Endothelial cell (in vitro differentiated cells): ENCODE measurements around the gene SCFD2. TPM values are rescaled to one million over a fixed set of nuclear protein-coding genes. Genes with fewer than 3 reads are reported as not detected.
"Not testable (repeated sequence)": the region's sequence is repeated elsewhere in the genome, so short reads cannot be mapped to it uniquely, and the experiment has no call there.

Experiments used
- DNase-seq: peaks from one replicate; pipeline ENCODE4 v3.0.0; 2021; ENCODE audit warnings: low spot score
- H3K27ac Mint-ChIP-seq: one replicate; pipeline ENCODE4 v1.8.0; 2021; ENCODE audit warnings: mixed read lengths, inconsistent platforms; ENCODE audit not compliant: unreplicated experiment
- H3K27me3 Mint-ChIP-seq: one replicate; pipeline ENCODE4 v1.8.0; 2021; ENCODE audit warnings: mild to moderate bottlenecking, moderate library complexity, mixed read lengths, inconsistent platforms; ENCODE audit not compliant: unreplicated experiment
- H3K36me3 Mint-ChIP-seq: one replicate; pipeline ENCODE4 v1.8.0; 2021; ENCODE audit warnings: mild to moderate bottlenecking, low read depth, mixed read lengths, inconsistent platforms; ENCODE audit not compliant: unreplicated experiment
- H3K4me1 Mint-ChIP-seq: one replicate; pipeline ENCODE4 v1.8.0; 2021; ENCODE audit warnings: mild to moderate bottlenecking, mixed read lengths, inconsistent platforms; ENCODE audit not compliant: unreplicated experiment
- H3K4me3 Mint-ChIP-seq: one replicate; pipeline ENCODE4 v1.8.0; 2021; ENCODE audit warnings: mild to moderate bottlenecking, mixed read lengths, inconsistent platforms; ENCODE audit not compliant: unreplicated experiment
- H3K9me3 Mint-ChIP-seq: one replicate; pipeline ENCODE4 v1.8.0; 2021; ENCODE audit warnings: mixed read lengths, inconsistent platforms; ENCODE audit not compliant: unreplicated experiment
- total RNA-seq: library from RNA; stranded (reverse); fragmentation: NEBNext Ultra II Directional; extraction: Animal tissue kit (Norgen Biotek cat#: 25700); gene quantifications from one replicate; pipeline ENCODE4 v1.2.1, GENCODE V29; 2021; ENCODE audit not compliant: unreplicated experiment
- TF ChIP-seq, protein P1 (sequence below): fragments of 200-600 bp; sonication (generic); IDR thresholded peaks from one replicate; pipeline ENCODE4 v1.5.0; 2021; ENCODE audit warnings: antibody characterized with exemption; ENCODE audit not compliant: unreplicated experiment

Gene SCFD2
- total RNA-seq, 1 donor from 2014 or later, result 13.6 TPM

DNA sequence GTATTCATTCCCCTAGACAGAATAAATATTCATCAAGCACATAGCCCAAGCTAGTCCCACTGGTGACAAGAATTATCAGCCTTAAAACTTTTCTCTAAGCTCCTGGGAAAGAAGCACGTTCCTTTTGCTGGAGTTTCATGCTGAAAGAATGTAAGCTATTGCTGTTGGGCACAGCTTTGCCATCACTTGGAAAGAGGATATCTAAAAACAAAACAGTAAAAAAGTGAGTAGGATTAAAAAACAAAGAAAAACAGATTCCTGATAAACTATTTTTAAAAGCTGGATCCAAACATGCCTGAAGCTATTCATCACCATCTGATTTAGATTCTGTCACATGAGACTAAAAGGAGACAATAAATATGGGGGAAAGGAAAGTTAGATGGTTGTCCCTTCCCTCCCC lies 176.8 kb downstream of the SCFD2 start:
- no peak overlapping the region for H3K4me3 Mint-ChIP-seq
- DNase-seq, result no peak
- no peaks in the 10 kb centered on the region for H3K27me3 Mint-ChIP-seq
- no peak overlapping the region for H3K27ac Mint-ChIP-seq
- no peaks in the 10 kb centered on the region for H3K4me1 Mint-ChIP-seq
- TF ChIP-seq, protein P1, sequence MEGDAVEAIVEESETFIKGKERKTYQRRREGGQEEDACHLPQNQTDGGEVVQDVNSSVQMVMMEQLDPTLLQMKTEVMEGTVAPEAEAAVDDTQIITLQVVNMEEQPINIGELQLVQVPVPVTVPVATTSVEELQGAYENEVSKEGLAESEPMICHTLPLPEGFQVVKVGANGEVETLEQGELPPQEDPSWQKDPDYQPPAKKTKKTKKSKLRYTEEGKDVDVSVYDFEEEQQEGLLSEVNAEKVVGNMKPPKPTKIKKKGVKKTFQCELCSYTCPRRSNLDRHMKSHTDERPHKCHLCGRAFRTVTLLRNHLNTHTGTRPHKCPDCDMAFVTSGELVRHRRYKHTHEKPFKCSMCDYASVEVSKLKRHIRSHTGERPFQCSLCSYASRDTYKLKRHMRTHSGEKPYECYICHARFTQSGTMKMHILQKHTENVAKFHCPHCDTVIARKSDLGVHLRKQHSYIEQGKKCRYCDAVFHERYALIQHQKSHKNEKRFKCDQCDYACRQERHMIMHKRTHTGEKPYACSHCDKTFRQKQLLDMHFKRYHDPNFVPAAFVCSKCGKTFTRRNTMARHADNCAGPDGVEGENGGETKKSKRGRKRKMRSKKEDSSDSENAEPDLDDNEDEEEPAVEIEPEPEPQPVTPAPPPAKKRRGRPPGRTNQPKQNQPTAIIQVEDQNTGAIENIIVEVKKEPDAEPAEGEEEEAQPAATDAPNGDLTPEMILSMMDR, result no peak
- H3K36me3 Mint-ChIP-seq, result no peaks in the 10 kb centered on the region
- no peaks in the 10 kb centered on the region for H3K9me3 Mint-ChIP-seq

DNA sequence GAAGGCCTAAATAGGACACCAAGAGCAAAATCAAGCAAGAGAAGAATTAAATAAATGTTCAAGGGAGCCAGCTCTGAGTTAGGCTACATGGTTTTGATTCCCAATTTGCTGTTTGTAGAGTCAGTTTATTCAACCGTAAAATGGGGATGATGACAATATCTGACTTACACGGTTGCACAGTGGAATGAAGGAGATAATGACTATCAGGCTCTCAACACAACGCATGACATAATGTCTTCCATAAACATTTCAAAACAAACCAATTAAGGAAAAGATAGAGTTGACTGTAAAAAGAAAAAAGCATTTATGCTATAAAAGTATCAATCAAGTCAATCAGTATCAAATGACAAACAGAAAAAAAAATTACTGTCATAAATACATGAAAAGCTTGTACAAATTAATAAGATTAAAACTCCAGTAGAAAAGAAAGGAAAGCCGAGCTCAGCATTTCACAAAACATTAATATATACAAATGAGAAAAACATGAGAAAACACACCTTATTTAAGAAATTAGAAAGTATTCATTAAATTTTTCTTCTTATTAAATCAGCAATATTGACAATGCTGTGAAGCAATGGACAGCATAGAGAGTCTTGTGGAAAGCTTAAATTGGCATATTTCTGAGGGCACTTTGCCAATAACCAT lies 179.0 kb downstream of the SCFD2 start:
- DNase-seq, result no peak
- TF ChIP-seq, protein P1, result no peak
- Mint-ChIP-seq H3K36me3 (no peaks in the 10 kb centered on the region), H3K27me3 (no peaks in the 10 kb centered on the region), H3K27ac (no peak overlapping the region), H3K4me3 (no peak overlapping the region), H3K4me1 (no peaks in the 10 kb centered on the region), H3K9me3 (no peaks in the 10 kb centered on the region)

DNA sequence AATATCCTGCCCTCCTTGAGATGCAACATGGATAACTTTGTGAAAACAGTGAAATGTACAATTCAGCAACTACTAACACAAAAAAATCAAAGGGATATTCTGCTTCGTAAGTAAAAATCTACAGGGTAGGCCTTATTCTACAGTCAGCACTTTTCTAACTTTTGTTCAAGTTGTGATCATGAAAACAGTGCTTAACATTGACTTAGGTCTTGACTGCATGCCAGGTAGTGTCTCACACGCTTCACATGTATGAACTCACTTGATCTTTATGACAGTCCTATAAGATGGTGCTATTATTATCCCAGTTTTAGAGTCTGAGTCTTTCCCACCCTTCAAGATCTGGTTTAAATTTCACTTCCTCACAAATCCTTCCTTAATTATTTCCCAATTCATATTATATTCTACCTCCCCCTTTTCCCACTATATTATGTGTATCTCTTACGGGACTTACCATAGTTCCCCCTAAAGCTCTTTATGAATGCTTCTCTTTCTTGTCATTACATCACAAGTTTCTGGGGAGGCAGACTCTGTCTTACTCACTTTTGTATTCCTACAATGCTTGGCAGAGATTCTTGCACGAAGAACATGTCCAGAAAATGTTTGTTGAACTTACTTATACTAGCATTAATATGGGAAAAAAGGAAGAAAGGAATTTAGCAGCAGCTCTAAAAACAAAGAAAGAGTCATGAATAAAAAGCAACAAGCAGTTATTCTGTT lies 179.8 kb downstream of the SCFD2 start:
- Mint-ChIP-seq H3K4me3 (no peak overlapping the region), H3K36me3 (no peaks in the 10 kb centered on the region), H3K27ac (no peak overlapping the region), H3K27me3 (no peaks in the 10 kb centered on the region), H3K4me1 (no peaks in the 10 kb centered on the region), H3K9me3 (no peaks in the 10 kb centered on the region)
- DNase-seq, result no peak
- TF ChIP-seq, protein P1, result no peak

DNA sequence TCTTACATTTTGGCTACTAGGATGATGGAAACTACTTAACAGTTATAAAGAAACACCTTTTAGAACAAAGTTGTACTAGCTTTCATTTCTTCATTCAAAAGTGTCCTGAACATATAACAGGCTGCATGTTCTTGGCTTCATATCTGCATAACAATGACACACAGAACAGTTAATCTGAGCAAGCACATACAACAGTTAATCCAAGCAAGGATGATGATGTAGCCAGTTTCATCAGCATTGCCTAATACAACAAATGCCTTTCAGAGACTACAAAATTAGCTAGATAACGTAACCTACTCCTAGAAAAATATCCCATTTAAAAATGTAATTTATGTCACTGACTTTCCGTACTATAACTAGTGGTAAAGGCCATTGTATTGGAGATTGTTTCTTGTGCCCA lies 182.1 kb downstream of the SCFD2 start:
- Mint-ChIP-seq H3K36me3 (no peaks in the 10 kb centered on the region), H3K4me1 (no peaks in the 10 kb centered on the region), H3K27me3 (no peaks in the 10 kb centered on the region), H3K9me3 (no peaks in the 10 kb centered on the region), H3K27ac (no peak overlapping the region), H3K4me3 (no peak overlapping the region)
- no peak for DNase-seq
- TF ChIP-seq, protein P1, result no peak

DNA sequence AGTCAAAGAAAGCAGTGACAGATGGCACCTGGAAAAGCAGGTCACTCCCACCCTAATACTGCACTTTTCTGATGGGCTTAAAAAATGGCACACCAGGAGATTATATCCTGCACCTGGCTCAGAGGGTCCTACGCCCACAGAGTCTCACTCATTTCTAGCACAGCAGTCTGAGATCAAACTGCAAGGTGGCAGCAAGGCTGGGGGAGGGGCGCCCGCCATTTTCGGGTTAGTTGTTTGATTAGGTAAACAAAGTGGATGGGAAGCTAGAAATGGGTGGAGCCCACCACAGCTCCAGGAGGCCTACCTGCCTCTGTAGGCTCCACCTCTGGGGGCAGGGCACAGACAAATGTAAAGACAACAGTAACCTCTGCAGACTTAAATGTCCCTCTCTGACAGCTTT lies 188.1 kb downstream of the SCFD2 start:
- not testable (repeated sequence) for DNase-seq, H3K4me3 Mint-ChIP-seq, H3K36me3 Mint-ChIP-seq, H3K4me1 Mint-ChIP-seq, H3K27ac Mint-ChIP-seq, H3K27me3 Mint-ChIP-seq, H3K9me3 Mint-ChIP-seq
